Astrocyte of the hippocampus (primary cell): ENCODE results near the gene CAPN15.

Source experiments
- DNase-seq: peaks from one replicate; pipeline ENCODE4 v3.0.0; 2011; ENCODE audit warnings: low read depth, low spot score

Gene CAPN15

DNA sequence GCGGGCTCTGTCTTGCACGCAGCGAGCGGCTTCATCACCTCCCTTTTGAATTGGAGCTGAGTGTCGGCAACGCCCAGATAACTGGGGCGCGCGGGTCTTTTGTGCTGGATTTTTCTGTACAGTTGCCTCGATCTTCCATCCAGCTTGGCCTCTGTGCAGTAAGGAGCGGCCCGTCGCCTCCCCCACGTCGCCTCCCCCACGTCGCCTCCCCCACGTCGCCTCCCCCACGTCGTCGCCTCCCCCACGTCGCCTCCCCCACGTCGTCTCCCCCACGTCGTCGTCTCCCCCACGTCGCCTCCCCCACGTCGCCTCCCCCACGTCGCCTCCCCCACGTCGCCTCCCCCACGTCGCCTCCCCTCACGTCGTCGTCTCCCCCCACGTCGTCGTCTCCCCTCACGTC, 17.0 kb downstream of the CAPN15 start:
- no peak for DNase-seq

GRCh38 chr16:546909-547770, 19.6 kb downstream of the CAPN15 start:
- DNase-seq, result peak; percentile 48

DNA sequence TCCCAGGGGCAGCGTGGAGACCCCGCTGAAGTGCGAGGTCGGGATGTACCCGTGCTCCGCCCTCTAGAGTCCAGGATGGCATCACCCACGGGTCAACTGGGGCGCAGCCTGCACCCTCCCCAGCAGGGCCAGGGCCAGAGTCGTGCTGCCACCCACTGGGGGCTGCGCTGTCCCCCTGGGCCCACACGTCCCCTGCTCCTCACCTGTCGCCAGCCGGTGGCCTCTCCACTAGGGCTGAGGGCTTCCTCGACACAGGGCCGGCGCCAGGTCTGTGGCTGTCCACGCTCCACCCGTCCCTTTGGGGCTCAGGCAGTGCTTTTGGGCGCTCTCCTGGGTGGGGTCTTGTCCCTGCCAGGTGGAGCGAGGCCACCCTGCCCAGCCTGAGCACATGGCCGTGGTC, 21.1 kb downstream of the CAPN15 start:
- DNase-seq, result no peak

GRCh38 chr16:549544-550263, 22.2 kb downstream of the CAPN15 start:
- no peak for DNase-seq

DNA sequence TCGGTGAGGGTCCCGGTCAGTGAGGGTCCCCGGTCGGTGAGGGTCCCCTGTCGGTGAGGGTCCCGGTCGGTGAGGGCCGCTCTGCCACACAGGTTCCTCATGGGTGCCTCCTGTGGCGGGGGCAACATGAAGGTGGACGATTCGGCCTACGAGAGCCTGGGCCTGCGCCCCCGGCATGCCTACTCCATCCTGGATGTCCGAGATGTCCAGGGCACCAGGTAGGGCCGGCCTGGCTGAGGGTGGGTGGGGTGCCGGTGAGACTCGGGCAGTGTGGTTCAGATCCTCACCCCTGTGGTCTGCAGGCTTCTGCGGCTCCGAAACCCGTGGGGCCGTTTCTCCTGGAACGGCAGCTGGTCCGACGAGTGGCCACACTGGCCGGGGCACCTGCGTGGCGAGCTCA, 23.7 kb downstream of the CAPN15 start:
- DNase-seq, result no peak

- no peak for DNase-seq
Measured at GRCh38 chr16:552171-552570, 24.7 kb downstream of the CAPN15 start.

- no peak for DNase-seq
Measured at GRCh38 chr16:553601-554296, 26.2 kb downstream of the CAPN15 start.

- no peak for DNase-seq
Measured at GRCh38 chr16:554297-554621, 26.7 kb downstream of the CAPN15 start.

DNA sequence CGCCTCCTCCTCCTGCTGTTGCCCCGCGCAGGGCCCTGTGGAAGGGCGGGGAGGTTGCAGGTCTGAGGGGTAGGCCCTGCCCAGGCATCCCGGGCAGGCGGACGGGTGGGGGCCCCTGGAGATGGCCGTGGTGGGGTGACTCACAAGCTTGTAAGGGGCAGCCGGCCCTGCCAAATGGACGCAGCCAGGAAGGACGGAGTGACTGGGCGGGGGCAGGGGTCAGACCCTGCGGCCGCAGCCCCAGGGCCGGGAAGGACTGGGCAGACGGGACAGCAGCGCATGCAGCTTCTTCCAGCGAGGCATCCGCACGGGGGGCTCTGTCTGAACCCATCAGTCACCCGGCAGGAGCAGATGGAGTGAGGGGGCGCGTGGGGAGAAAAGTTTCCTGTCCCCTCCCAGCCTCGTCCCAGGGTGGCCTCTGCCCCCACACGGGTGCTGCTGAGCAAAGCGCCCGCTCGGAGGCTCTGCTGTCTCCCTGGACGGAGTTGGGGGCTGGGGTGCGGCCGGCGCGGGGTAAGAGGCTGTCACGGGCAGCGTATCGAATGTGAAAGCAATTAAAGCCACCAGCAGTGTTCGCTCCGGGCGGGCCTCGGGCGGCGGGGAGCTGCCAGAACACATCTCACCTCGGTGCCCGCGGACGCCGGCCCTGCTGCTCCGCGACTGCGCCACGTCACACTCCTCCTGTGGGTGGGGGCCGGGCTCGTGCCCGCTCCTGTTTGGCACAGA, 27.3 kb downstream of the CAPN15 start:
- DNase-seq, result peak; percentile 61

DNA sequence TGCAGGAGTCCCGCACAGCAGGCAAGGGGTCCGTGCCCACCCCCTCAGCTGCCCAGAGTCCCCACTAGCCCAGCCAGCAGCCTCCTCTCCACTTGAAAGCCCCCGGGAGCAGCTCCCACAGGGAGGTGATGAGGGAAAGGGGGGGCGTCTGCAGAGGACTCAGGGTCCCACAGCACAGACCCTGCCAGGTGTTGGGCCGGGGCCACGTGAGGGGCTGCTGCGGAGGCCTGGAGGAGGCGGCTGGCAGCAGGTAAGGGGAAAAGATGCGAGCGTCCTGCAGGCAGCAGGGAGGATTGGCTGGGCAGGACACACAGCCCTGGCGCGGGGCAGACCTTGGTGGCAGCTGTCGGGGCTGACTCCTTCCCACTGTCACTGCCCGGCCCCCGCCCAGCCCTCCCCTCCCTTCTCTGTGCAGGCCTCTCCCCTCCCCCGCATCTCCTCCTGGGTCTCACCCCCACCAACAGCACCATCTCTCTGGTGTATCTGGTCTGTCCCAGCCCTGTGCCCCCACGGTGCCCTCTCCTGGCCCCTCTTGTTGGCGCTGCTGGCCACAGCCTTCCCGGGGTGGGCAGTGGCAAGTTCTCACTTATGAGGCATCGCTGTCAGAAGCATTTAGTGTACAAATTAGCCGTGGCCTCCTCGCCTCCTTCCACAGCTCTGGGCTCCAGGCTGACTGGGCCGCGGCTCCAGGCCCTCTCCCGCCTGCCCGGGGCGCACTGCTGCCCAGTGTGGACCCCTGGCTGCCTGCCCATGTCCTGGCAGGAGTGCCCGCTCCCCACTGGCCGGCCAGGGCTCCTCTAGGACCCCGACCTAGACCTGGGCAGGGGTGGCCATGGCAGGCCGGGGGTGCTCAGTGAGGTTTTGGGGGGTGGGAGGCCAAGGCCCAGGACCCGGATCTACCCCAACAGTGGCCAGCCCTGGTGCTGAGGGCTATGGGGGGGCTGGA, 28.3 kb downstream of the CAPN15 start:
- no peak for DNase-seq

DNA sequence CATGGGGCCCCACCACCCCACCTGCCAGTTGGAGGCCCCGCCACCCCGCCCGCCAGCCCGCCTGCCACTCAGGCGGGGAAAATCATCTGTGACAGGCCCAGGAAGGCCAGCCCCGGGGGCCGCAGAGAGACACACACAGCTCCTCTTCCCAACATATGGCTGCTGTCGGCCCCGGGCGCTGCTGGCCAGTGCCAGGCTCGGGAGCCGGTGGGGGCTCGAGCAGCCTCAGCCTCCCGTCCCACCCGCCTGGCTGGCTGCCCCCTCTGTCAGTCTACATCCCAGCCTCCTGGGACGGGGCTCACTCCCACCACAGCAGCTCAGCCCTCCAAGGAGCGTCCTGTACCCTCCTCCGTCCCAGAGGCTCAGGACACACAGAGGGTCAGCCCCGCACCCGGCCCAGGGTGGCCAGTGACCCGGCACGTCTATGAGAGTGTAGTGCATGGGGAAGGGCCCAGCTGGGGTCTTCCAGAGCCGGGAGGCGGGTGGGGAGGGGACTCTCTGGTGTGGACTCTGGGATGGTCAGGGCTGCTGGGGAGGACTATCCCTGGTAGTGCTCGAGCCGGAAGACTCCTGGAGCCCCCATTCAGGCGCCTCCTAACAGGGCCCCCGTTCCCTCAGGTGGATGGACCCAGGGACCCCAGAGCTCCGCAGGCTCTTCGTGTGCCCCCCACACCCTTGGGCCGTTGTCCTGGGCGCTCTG, 29.1 kb downstream of the CAPN15 start:
- DNase-seq, result no peak

DNA sequence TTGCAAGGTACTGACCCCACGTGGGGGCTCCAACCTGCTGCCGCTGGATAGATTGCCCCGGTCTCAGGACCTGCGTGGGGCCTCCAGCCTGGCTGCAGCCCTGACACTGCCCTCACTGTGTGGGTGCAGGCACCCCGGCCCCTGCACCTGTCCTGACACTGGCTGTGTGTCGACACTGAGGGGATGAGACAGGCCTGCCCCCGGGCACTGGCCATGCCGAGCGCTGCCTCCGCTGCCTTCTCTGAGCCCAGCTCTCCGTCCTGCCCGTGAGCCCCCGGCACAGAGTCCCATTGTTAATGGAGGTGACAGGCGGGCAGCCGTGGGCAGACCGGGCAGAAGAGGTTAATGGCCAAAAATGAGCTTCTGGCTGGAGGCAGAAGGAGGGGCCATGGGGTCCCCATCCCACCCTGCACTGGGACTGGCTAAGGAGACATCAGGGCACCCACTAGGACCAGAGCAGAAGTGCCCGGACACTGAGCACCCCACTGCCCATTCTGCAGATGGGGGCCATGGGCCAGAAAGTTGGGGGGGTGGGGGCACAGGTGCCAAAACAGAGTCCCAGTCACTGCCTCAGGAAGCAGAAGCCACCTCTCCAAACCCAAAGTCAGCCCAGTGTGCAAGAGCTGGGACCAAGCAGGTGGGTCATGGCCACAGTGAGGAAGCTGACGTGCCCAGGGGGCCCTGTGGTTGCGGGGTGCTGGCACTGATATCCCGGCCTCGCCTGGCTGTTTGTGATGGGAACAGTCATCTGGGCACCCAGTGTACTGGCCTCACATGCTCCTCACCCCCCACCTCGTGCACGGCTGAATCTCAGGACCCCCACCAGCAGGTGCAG, 30.2 kb downstream of the CAPN15 start:
- no peak for DNase-seq

DNA sequence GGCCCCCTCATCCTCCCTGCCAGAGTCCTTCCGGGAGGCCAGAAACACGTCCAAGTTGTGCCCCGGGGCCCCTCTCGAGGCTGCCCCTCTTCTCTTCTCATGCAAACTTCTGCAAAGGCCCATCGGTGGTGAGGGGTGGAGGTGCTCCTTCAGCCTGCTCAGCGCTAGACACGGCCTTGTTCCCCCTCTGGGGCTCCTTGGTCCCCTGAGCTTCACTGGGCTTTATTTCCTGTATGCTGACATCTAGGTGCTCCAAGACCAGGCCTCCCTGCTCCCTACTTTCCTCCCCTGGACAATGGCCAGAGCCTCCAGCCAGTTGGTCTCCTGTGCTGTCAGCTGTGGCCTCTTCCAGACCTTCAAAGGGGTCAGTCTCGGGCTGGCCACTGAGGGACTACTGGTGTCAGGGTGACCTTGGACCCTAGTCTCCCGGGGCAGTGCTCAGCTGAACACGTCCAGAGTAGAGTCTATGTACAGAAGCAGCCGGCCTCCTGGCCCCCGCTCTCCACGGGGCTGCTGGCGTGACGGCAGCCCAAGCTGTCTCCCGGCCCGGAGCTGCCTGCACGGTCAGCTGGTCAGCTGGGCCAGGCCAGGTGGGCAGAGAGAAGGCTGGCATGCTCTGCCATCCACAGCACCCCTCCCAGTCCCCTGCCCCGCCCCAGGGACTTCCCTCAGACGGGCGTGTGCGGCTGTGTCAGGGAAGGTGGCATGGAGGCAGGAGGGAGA, 30.9 kb downstream of the CAPN15 start:
- no peak for DNase-seq

DNA sequence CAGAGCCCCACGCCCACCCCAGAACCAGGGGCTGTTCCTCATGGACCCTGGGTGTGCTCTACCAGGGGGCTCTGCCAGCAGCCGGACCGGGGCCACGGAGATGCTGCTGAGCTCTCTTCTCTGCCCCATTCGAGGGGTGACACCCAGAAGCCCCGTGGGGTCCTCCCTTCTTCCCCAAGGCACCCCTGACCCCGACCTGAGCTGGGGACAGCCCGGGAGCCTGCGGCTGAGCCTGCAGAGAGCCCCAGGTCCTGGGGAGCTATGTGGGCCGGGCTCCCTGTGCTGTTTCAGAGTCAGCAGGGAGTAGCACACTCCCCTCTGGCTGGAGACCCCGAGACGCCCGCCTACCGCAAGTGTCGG, 31.5 kb downstream of the CAPN15 start:
- no peak for DNase-seq

DNA sequence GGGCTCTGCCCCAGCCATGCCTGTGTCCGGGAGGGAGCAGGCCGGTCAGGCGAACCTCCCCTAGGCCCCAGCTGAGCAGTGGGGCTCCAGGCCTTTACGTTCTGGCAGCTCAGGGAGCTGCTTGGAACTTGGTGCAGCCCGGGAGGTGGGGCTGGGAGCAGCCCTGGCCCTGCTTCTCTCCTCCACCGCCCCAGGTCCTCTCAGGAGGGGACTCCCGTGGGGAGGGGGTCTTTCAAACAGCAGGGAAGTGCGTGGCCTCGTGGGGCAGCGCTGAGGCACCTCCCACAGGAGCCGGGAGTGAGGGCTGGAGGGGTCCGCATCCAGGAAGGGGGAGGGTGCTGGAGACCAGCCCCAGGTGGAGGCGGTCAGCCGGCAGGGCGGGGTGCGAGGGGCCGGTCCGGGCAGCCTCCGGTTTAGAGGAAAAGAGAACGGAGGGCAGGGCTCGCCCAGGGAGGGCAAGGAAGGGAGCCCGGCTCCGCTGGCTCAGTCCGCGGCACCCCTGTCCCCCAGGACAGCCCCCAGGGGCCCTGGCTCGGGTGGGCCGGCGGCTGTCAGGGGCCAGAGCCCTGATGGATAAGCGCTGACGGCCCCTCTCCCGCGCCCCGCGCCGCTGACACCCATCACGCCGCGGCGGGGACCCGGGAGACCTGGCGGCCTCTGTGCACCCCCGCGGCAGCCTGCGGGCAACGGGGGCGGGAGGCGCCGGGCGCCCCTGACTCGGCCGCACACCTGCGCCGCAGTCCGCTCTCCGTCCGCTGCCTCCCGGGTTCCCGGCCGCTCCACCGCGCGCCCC, 32.1 kb downstream of the CAPN15 start:
- DNase-seq, result no peak

- no peak for DNase-seq
Measured at GRCh38 chr16:560204-560700, 32.7 kb downstream of the CAPN15 start, which contains the start of gene PRR35. PRR35 (plus strand) TSS chr16:560394; CDS start chr16:563295, 2,901 bp downstream.

- no peak for DNase-seq
Measured at GRCh38 chr16:560701-561412, 33.3 kb downstream of the CAPN15 start.
